ENCODE measurements around the gene RAC2.

The RAC2 gene

GRCh38 chr22:37281646-37282384 lies 37.7 kb upstream of the RAC2 start:
- TF ChIP-seq CTCF (IDR thresholded peaks at IDR 0.05; ENCODE audit: control insufficient read depth, extremely low read depth, insufficient read depth), result no peak
- DNase-seq (ENCODE audit: low read depth), result no peak
- H3K4me3 ChIP-seq (ENCODE audit: low read depth, low read length), result no peak overlapping the region

- no peak for TF ChIP-seq CTCF (IDR thresholded peaks at IDR 0.05; ENCODE audit: control insufficient read depth, extremely low read depth, insufficient read depth)
- DNase-seq (ENCODE audit: low read depth), result no peak
- H3K4me3 ChIP-seq (ENCODE audit: low read depth, low read length), result no peak overlapping the region
These were observed 37.1 kb upstream of the RAC2 start for GRCh38 chr22:37281195-37281594.

- no peak for TF ChIP-seq CTCF (IDR thresholded peaks at IDR 0.05; ENCODE audit: control insufficient read depth, extremely low read depth, insufficient read depth)
- no peak for DNase-seq (ENCODE audit: low read depth)
- H3K4me3 ChIP-seq (ENCODE audit: low read depth, low read length), result no peak overlapping the region
These were observed 36.6 kb upstream of the RAC2 start for GRCh38 chr22:37280718-37281117.

GRCh38 chr22:37279331-37280181 lies 35.5 kb upstream of the RAC2 start:
- no peak for DNase-seq (ENCODE audit: low read depth)

GRCh38 chr22:37278261-37278660 lies 34.2 kb upstream of the RAC2 start:
- DNase-seq (ENCODE audit: low read depth), result no peak
- no peak for TF ChIP-seq CTCF (IDR thresholded peaks at IDR 0.05; ENCODE audit: control insufficient read depth, extremely low read depth, insufficient read depth)
- no peak overlapping the region for H3K4me3 ChIP-seq (ENCODE audit: low read depth, low read length)

More at GRCh38 chr22:37279331-37280181, 35.5 kb upstream of the RAC2 start:
- no peak for TF ChIP-seq CTCF (IDR thresholded peaks at IDR 0.05; ENCODE audit: control insufficient read depth, extremely low read depth, insufficient read depth)
- H3K4me3 ChIP-seq (ENCODE audit: low read depth, low read length), result no peak overlapping the region

GRCh38 chr22:37277384-37277783 lies 33.3 kb upstream of the RAC2 start:
- no peak for TF ChIP-seq CTCF (IDR thresholded peaks at IDR 0.05; ENCODE audit: control insufficient read depth, extremely low read depth, insufficient read depth)
- no peak overlapping the region for H3K4me3 ChIP-seq (ENCODE audit: low read depth, low read length)
- no peak for DNase-seq (ENCODE audit: low read depth)

Measured in LNCaP clone FGC (cell line).